K562 (cell line): ENCODE measurements around the gene SETD5. TPM values are rescaled to one million over a fixed set of nuclear protein-coding genes. Genes with fewer than 3 reads are reported as not detected.

Experiments used
- CBFA2T2 ChIP-seq: fragments of 450-650 bp; conservative IDR thresholded peaks from 2 replicates; pipeline ENCODE4 v1.6.1; 2017; ENCODE audit warnings: mild to moderate bottlenecking
- CREBBP ChIP-seq: IDR thresholded peaks from one replicate; pipeline ENCODE4 v1.6.1; 2012; ENCODE audit warnings: low read depth, mild to moderate bottlenecking, control low read depth, inconsistent platforms, low read length
- DNMT1 ChIP-seq: fragments of 450-650 bp; IDR thresholded peaks from 2 replicates; pipeline ENCODE4 v1.6.1; 2016; ENCODE audit warnings: antibody characterized with exemption, mild to moderate bottlenecking
- FOS ChIP-seq: IDR thresholded peaks from 3 replicates; pipeline ENCODE4 v1.6.1; 2011; ENCODE audit not compliant: insufficient read length; ENCODE audit errors: extremely low read depth
- FOXA1 ChIP-seq: fragments of 450-650 bp; IDR thresholded peaks from 2 replicates; pipeline ENCODE4 v1.6.1; 2016; ENCODE audit warnings: mild to moderate bottlenecking, borderline replicate concordance
- GATA2 ChIP-seq: sonication (generic); formaldehyde crosslinking; IDR thresholded peaks from 2 replicates; pipeline ENCODE4 v1.4.0; 2020; ENCODE audit warnings: mild to moderate bottlenecking, missing genetic modification reagents
- MTA3 ChIP-seq: fragments of 450-650 bp; formaldehyde crosslinking; IDR thresholded peaks from 2 replicates; pipeline ENCODE4 v1.6.1; 2017; ENCODE audit warnings: mild to moderate bottlenecking, borderline replicate concordance
- NFE2 ChIP-seq: IDR thresholded peaks from 2 replicates; pipeline ENCODE4 v1.6.1; 2014; ENCODE audit warnings: antibody characterized with exemption, low read depth
- PHTF2 ChIP-seq: fragments of 250-450 bp; sonication (Bioruptor Pico); IDR thresholded peaks from 2 replicates; pipeline ENCODE4 v1.5.0; 2021; ENCODE audit warnings: mild to moderate bottlenecking
- POU5F1 ChIP-seq: fragments of 150-350 bp; IDR thresholded peaks from 2 replicates; pipeline ENCODE4 v1.6.1; 2014; ENCODE audit warnings: borderline replicate concordance, low read length, low read depth, mild to moderate bottlenecking; ENCODE audit not compliant: partially characterized antibody
- RAD21 ChIP-seq, 2 experiments: fragments of 250-450 bp in 1 of 2; fragments of 450-650 bp in 1 of 2; sonication (Bioruptor Pico) in 1 of 2; formaldehyde crosslinking in 1 of 2; IDR thresholded peaks in 1 of 2; conservative IDR thresholded peaks in 1 of 2; 2 replicates each; pipeline versions ENCODE4 v1.4.0 to v1.8.0; 2020 to 2022; ENCODE audit warnings: mild to moderate bottlenecking in 2 of 2, moderate library complexity in 1 of 2
- RBM14 ChIP-seq: fragments of 200-400 bp; formaldehyde crosslinking; IDR thresholded peaks from 2 replicates; pipeline ENCODE4 v1.6.1; 2018; ENCODE audit warnings: low read depth, mild to moderate bottlenecking, low read length, moderate library complexity, borderline replicate concordance; ENCODE audit not compliant: insufficient read depth
- RCOR1 ChIP-seq, 2 experiments: IDR thresholded peaks; 2 replicates each; pipeline ENCODE4 v1.6.1; 2012; ENCODE audit warnings: low read depth in 2 of 2, low read length in 2 of 2, borderline replicate concordance in 1 of 2, improper control_type of control experiment in 1 of 2
- SMAD4 ChIP-seq: fragments of 250-450 bp; sonication (Bioruptor Pico); conservative IDR thresholded peaks from 2 replicates; pipeline ENCODE4 v1.8.0; 2021; ENCODE audit warnings: inconsistent platforms, mild to moderate bottlenecking, moderate library complexity
- SP2 ChIP-seq: IDR thresholded peaks from 2 replicates; pipeline ENCODE4 v1.6.1; 2011; ENCODE audit warnings: mild to moderate bottlenecking, low read depth, low read length, moderate library complexity; ENCODE audit not compliant: poor library complexity, severe bottlenecking; ENCODE audit errors: extremely low read depth
- SRSF9 ChIP-seq: fragments of 200-400 bp; formaldehyde crosslinking; IDR thresholded peaks from 2 replicates; pipeline ENCODE4 v1.6.1; 2017; ENCODE audit warnings: low read depth, low read length, borderline replicate concordance
- STAT5B ChIP-seq: fragments of 250-450 bp; sonication (Bioruptor Pico); IDR thresholded peaks from 2 replicates; pipeline ENCODE4 v1.8.0; 2021; ENCODE audit warnings: mild to moderate bottlenecking, inconsistent platforms
- U2AF2 ChIP-seq: fragments of 200-400 bp; formaldehyde crosslinking; optimal IDR thresholded peaks from 2 replicates; pipeline ENCODE3; 2017; ENCODE audit warnings: low read depth, mild to moderate bottlenecking, low read length
- ZKSCAN3 ChIP-seq: fragments of 250-450 bp; sonication (Bioruptor Pico); IDR thresholded peaks from 2 replicates; pipeline ENCODE4 v1.4.0; 2020
- ZKSCAN8 ChIP-seq: fragments of 200-800 bp; sonication (Bioruptor generic); IDR thresholded peaks from 2 replicates; pipeline ENCODE4 v1.6.1; 2016; ENCODE audit warnings: missing genetic modification characterization, missing compliant biosample characterization
- ZNF282 ChIP-seq: sonication (generic); formaldehyde crosslinking; IDR thresholded peaks from 2 replicates; pipeline ENCODE4 v1.8.1; 2023; ENCODE audit warnings: missing genetic modification reagents
- ZNF778 ChIP-seq: fragments of 450-650 bp; formaldehyde crosslinking; IDR thresholded peaks from 2 replicates; pipeline ENCODE4 v1.4.0; 2020; ENCODE audit warnings: mild to moderate bottlenecking, moderate library complexity
- polyA plus RNA-seq, 8 experiments: library from polyadenylated mRNA; depleted of rRNA in 4 of 8; stranded (reverse) in 5 of 8; unstranded in 3 of 8; fragments of >200 nt; fragmentation: Nextera tagmentation in 2 of 8; fragmentation: Illumina TruSeq in 1 of 8; extraction: Ambion mirVana in 2 of 8; extraction: Trizol in 1 of 8; gene quantifications; 2 replicates each; pipeline versions ENCODE4 v1.2.1 to v1.2.3, GENCODE V29; 2011 to 2014; ENCODE audit warnings: inconsistent platforms in 1 of 8, missing spikeins in 1 of 8
- total RNA-seq, 7 experiments: library from RNA; depleted of rRNA in 6 of 7; stranded (reverse); fragments of >200 nt in 6 of 7; fragmentation: Illumina TruSeq in 2 of 7; extraction: Trizol in 2 of 7; gene quantifications; 2 replicates each; pipeline versions ENCODE4 v1.2.1 to v1.2.3, GENCODE V29; 2011 to 2021; ENCODE audit warnings: low replicate concordance in 1 of 7
- TF ChIP-seq, protein P1 (sequence below): sonication (generic); formaldehyde crosslinking; IDR thresholded peaks from 2 replicates; pipeline ENCODE4 v1.8.1; 2023; ENCODE audit warnings: mild to moderate bottlenecking, missing genetic modification reagents
- TF ChIP-seq, protein P2 (sequence below): fragments of 200-800 bp; sonication (Bioruptor generic); IDR thresholded peaks from 2 replicates; pipeline ENCODE4 v1.6.1; 2017; ENCODE audit warnings: missing genetic modification characterization, missing compliant biosample characterization
- TF ChIP-seq, protein P3 (sequence below), 2 experiments: fragments of 450-650 bp in 1 of 2; sonication (generic) in 1 of 2; formaldehyde crosslinking in 1 of 2; IDR thresholded peaks in 1 of 2; conservative IDR thresholded peaks in 1 of 2; 2 replicates each; pipeline versions ENCODE4 v1.6.1 to v1.8.1; 2016 to 2023; ENCODE audit warnings: mild to moderate bottlenecking in 2 of 2, moderate library complexity in 2 of 2, inconsistent platforms in 1 of 2, missing genetic modification reagents in 1 of 2

SETD5 gene
- total and polyA plus RNA-seq, 9 of the 15 experiments (the other 6 are each of a cell fraction or from before 2014, with no cell fraction given): 20.8 to 135 (median 87.2) TPM

GRCh38 chr3:9420850-9421549 is 23.6 kb downstream of the SETD5 start (continued):
- no peak for TF ChIP-seq SRSF9
- no peak for TF ChIP-seq RCOR1 (IDR thresholded peaks at IDR 0.05; ENCODE audit: borderline replicate concordance in 1 of 2, low read depth in 2 of 2, low read length in 2 of 2)
- TF ChIP-seq ZNF778 (CRISPR knock-in tag): no peak
- TF ChIP-seq, protein P1, sequence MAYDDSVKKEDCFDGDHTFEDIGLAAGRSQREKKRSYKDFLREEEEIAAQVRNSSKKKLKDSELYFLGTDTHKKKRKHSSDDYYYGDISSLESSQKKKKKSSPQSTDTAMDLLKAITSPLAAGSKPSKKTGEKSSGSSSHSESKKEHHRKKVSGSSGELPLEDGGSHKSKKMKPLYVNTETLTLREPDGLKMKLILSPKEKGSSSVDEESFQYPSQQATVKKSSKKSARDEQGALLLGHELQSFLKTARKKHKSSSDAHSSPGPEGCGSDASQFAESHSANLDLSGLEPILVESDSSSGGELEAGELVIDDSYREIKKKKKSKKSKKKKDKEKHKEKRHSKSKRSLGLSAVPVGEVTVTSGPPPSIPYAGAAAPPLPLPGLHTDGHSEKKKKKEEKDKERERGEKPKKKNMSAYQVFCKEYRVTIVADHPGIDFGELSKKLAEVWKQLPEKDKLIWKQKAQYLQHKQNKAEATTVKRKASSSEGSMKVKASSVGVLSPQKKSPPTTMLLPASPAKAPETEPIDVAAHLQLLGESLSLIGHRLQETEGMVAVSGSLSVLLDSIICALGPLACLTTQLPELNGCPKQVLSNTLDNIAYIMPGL: no peak
- TF ChIP-seq, protein P2, sequence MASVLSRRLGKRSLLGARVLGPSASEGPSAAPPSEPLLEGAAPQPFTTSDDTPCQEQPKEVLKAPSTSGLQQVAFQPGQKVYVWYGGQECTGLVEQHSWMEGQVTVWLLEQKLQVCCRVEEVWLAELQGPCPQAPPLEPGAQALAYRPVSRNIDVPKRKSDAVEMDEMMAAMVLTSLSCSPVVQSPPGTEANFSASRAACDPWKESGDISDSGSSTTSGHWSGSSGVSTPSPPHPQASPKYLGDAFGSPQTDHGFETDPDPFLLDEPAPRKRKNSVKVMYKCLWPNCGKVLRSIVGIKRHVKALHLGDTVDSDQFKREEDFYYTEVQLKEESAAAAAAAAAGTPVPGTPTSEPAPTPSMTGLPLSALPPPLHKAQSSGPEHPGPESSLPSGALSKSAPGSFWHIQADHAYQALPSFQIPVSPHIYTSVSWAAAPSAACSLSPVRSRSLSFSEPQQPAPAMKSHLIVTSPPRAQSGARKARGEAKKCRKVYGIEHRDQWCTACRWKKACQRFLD (CRISPR knock-in tag): no peak
- TF ChIP-seq ZNF282 (CRISPR knock-in tag): no peak
- no peak for TF ChIP-seq CREBBP
- no peak for TF ChIP-seq SMAD4 (CRISPR knock-in tag)
- TF ChIP-seq GATA2 (CRISPR knock-in tag): no peak
- TF ChIP-seq RBM14: no peak
- no peak for TF ChIP-seq SP2
- TF ChIP-seq DNMT1: no peak
- no peak for TF ChIP-seq ZKSCAN8 (CRISPR knock-in tag)
- TF ChIP-seq CBFA2T2: no peak
- no peak for TF ChIP-seq FOS
- no peak for TF ChIP-seq STAT5B
- no peak for TF ChIP-seq PHTF2 (CRISPR knock-in tag)
- TF ChIP-seq NFE2: peak; percentile 88
- no peak for TF ChIP-seq U2AF2
- TF ChIP-seq ZKSCAN3: no peak
- TF ChIP-seq, protein P3, sequence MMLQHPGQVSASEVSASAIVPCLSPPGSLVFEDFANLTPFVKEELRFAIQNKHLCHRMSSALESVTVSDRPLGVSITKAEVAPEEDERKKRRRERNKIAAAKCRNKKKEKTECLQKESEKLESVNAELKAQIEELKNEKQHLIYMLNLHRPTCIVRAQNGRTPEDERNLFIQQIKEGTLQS (IDR thresholded peaks at IDR 0.05): peak; percentile 64; the same call in 1 of the 2 replicates
- TF ChIP-seq, protein P3 (CRISPR knock-in tag; conservative IDR thresholded peaks at IDR 0.05): no peak
- no peak for TF ChIP-seq FOXA1
- TF ChIP-seq MTA3: no peak
- TF ChIP-seq POU5F1: no peak
- no peak for TF ChIP-seq RAD21 (CRISPR knock-in tag; conservative IDR thresholded peaks at IDR 0.05 in 1 of 2, IDR thresholded peaks at IDR 0.05 in 1 of 2)
